Measurements from ENCODE around the gene PODXL2.
A peak's percentile ranks its signal among the peaks of the same experiment; 100 is the strongest.
"Not testable (repeated sequence)": the region's sequence is repeated elsewhere in the genome, so short reads cannot be mapped to it uniquely, and the experiment has no call there.

PODXL2 gene

DNA sequence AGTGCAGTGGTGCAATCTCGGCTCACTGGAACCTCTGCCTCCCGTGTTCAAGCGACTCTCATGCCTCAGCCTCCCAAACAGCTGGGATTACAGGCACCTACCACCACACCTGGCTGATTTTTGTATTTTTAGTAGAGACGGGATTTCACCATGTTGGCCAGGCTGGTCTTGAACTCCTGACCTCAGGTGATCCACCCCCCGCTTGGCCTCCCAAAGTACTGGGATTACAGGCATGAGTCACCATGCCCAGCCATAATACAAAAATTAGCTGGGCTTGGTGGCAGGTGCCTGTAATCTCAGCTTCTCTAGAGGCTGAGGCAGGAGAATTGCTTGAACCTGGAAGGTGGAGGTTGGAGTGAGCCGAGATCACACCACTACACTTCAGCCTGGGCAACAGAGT is 26.0 kb downstream of the PODXL2 start:
- not testable (repeated sequence) for DNase-seq (ENCODE audit: low read depth, low spot score)

DNA sequence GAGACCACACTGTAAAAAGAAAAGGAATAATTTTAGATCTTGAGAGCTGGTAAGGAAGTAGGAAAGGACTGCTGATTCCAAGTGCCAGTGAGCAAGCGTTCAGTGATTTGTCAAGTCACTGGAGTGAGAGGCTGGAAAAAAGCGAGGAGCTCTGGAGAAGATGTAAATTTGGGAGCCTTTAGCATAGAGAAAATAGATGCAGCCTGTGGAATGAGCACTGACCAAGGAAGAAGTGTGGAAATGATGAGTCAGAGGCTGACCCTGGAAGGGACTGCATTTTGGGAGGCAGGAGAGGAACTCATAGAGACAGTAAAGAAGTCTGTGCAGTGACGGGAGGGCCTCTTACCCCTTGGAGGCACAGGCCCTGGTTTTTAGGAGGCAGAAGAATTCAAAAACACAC is 26.7 kb downstream of the PODXL2 start:
- DNase-seq (ENCODE audit: low read depth, low spot score): no peak

DNA sequence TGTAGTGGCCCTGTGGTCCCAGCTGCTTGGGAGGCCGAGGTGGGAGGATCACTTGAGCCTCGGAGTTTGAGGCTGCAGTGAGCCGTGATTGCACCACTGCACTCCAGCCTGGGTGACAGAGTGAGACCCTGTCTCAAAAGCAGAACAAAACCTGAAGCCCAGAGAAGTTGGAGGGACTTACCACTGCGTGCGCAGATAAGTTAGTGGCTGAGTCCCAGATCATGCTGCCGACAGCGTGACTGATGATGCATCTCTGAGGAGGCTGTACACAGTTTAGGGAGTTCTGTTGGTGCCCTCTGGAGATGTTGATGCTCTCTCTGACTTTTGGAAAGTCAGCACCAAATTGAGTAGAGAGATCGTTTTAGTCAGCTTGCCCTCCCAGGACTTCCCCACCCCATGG is 27.9 kb downstream of the PODXL2 start:
- DNase-seq (ENCODE audit: low read depth, low spot score): no peak

DNA sequence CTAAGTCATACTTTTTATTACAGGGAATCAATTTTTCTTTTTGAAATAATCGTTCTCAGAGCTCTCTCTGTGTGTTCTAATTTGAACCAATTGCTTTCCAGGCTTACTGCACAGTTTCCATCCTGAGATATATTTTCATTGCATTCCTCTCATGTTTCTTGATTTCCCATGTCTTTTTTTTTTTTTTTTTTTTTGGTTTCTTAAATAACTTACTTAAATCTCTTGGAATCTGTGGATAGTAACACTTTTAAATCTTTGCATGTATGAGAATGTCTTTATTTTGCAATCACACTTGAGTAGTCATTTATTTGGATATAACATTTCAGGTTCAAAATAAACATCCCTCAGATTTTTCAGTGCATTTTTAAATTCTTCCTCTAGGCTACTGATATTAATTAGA is 29.2 kb downstream of the PODXL2 start:
- no peak for DNase-seq (ENCODE audit: low read depth, low spot score)

DNA sequence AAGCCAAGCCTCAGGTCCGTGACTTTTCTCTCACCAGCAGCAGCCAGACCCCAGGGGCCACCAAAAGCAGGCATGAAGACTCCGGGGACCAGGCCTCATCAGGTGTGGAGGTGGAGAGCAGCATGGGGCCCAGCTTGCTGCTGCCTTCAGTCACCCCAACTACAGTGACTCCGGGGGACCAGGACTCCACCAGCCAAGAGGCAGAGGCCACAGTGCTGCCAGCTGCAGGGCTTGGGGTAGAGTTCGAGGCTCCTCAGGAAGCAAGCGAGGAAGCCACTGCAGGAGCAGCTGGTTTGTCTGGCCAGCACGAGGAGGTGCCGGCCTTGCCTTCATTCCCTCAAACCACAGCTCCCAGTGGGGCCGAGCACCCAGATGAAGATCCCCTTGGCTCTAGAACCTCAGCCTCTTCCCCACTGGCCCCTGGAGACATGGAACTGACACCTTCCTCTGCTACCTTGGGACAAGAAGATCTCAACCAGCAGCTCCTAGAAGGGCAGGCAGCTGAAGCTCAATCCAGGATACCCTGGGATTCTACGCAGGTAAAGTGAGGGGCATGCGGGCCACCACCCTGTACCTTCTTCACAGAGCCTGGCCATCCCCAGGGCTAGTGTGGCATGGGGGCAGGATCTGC is 31.8 kb downstream of the PODXL2 start:
- DNase-seq (ENCODE audit: low read depth, low spot score): no peak

DNA sequence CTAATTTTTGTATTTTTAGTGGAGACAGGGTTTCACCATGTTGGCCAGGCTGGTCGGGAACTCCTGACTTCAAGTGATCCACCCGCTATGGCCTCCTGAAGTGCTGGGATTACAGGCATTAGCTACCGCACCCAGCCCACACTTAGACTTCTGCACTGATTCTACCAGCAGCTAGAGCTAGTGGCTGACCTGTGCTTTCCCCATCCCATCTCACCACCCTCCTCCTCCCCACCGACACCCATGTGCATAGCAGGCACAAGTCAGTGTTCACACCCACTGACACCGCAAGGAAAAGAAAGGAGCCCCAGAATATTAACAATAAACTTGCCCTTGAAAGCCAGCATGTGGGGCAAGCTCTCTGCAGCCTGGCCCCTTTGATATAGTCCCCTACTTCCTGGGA is 32.6 kb downstream of the PODXL2 start:
- DNase-seq (ENCODE audit: low read depth, low spot score): no peak

DNA sequence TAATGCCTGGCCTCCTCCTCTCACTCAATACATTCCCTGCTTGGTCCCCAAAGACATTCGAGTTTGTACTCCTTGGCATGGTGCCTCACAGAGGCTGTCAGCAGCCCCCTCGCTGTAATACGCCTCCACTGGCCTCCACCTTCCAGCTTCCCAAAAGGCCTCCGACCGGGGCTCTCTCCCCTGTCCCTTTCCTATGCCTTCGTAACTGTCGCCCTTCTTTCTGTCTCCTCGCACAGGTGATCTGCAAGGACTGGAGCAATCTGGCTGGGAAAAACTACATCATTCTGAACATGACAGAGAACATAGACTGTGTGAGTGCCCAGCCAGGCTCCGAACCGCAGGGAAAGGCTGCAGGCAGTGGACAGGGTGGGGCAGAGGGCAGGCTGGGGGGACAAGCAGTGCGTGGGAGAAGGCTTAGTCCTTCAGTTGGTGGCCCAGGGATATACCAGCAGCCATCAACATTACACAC is 33.0 kb downstream of the PODXL2 start:
- DNase-seq (ENCODE audit: low read depth, low spot score): no peak

DNA sequence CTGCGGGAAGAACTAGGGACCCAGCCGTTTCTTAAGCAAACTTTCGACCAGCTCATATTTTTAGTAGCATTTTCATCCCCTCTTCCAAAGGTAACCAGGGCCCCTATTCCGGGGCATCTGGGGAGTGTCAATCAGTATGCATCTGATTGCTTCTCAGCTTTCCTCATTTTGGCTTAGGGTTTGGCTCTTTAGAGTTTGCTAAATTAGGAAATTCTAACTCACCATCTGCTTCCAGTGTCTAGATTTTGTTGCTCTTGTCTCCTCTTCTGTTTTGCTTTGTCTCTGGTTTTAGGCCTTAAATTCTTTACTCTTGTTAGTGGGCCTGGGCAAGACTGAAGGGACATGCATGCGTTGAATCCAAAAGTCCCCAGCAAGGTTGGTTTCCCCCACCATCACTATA is 34.2 kb downstream of the PODXL2 start:
- DNase-seq (ENCODE audit: low read depth, low spot score): no peak

DNA sequence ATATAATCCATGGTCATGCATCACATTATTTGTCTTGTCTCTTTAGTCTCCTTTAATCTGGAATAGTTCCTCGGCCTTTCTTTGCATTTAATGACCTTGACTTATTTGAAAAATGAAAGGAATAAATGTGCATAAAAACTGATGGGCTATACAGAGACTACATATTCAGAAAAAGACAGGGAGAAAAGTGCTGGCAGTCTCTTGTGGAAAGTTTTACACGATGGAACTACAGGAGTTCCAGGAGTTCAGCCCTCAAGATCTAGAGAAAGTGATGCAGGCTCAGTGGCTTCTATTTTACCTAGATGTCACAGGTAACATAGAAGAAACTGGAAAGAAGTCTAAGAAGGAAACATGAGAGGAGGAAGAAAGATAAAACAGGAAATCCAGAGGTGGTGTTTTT is 36.2 kb downstream of the PODXL2 start:
- no peak for DNase-seq (ENCODE audit: low read depth, low spot score)

DNA sequence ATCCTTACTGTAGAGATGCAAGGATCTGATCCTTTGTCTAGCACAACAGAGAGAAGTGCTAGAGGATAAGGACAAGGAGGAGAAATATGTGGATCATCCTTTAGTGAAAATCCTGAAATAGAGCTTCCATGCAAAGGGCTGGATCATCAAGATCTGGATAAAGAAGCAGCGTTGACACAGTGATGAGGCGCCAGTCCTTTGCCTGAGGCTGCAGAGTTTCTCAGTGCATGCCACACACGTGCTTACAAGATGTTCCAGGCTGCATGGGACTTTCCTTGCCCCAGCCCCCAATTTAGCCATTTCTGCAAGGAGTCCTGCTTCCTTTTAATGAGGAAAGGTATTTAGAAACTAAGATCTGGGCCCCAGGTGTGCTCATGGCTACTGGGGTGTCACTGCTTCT is 36.6 kb downstream of the PODXL2 start:
- no peak for DNase-seq (ENCODE audit: low read depth, low spot score)

DNA sequence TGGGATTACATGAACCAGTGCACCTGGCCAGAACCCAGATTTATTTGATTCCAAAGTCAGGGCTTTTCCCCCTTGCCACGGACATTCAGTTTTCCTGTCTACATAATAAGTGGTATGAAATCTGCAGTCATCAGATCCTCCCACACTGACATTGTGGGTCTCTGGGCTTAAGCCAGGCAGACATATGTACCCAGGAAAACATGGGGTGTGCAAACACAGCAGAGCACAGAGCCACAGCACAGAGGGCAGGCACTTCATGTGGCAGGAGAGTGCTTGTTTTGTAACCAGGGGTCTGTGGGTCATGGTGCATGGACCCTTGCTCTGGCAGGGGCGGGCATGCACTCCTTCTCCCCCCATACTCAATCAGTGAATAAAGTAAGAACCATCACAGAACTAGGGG is 37.7 kb downstream of the PODXL2 start:
- no peak for DNase-seq (ENCODE audit: low read depth, low spot score)

DNA sequence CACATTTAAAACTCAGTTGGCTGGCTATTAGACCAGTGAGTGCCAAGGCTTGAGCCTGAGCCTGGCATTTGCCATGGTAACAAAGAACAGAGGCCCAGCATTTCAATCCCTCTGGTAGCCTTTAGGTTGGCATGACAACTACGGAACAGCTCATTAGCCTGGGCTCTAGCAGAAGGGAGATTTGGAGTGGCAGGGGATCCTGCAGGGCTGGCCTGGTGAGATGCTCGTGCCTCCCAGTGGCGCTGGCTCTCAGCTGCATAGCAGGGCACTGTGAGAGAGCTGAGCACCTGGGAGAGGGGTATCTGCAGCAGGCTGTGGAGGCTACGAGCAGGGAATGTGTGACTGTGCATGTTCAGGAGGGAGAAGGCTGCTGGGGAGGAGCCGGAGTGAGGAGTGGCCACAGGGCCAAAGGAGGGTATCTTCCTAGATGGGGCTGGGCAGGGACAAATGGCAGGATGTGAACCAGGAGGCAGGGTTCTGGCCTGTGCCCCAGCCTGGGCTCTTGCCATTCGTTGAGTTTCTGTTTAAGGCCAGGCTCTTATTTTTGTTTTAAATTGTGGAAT is 38.2 kb downstream of the PODXL2 start:
- no peak for DNase-seq (ENCODE audit: low read depth, low spot score)

DNA sequence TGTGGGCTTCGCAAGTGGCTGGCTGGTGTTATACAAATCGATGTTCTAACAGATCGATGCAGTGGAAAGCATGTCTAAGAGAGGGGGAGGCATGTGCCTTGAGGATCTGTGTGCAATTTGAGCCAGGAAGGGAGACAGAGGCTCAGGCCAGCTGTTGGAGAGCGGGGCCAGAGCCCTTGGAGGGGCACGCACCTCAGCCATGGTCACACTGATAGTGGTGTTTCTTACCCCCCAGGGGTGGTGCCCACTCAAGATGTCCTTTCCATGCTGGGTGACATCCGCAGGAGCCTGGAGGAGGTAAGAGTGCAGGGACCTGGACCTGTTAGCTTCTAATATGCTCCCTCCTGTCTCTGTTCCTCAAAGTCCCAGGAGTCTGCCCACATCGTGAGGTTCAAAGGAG is 39.9 kb downstream of the PODXL2 start:
- DNase-seq (ENCODE audit: low read depth, low spot score): no peak

DNA sequence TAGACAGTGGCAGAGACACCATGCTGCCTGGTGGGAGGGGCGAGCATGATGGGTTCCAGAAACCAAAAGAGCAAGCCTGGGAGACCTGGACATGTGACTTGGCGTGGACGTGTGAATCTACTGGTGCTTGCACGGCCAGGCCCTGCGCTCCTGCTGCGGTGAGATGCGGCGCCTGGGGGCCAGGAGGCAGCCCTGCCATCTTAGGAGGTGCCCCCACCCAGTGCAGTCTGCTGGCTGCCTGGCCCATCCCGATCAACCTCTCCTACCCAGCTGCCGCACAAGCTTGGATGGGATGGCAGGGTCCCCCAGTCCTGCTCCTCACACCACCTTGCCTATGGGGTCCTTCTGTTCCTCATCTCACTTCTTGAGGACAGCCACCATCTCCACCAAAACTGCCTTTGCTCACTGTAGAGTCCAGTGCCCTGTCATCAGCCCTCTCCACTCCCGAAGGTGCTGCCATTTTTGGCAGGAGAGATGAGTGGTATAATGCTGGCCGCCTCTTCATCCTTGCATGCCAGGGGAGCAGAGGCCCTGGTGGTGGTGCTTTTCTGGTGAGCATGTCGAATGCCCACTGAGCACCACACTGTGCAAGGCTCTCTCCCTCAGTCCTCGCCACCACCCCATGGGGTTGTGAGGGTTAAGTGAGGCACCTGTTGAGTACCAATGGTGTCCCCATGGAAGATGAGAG is 40.7 kb downstream of the PODXL2 start:
- DNase-seq (ENCODE audit: low read depth, low spot score): no peak

DNA sequence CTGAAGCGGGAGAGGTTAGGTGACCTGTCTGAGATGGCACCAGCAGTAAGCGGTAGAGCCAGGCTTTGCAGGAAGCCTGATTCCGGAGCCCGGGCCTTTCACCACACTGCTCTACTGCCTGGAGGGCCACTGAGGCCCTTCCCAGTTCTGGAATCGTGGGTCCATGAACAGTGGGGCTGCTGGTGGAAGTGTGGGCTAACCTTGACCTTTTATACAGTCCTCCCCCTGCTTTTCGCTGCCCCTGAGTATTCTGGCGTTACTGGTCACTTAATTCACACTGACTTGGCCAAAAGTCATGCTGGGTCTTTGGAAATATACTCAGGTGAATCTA is 41.2 kb downstream of the PODXL2 start:
- no peak for DNase-seq (ENCODE audit: low read depth, low spot score)

DNA sequence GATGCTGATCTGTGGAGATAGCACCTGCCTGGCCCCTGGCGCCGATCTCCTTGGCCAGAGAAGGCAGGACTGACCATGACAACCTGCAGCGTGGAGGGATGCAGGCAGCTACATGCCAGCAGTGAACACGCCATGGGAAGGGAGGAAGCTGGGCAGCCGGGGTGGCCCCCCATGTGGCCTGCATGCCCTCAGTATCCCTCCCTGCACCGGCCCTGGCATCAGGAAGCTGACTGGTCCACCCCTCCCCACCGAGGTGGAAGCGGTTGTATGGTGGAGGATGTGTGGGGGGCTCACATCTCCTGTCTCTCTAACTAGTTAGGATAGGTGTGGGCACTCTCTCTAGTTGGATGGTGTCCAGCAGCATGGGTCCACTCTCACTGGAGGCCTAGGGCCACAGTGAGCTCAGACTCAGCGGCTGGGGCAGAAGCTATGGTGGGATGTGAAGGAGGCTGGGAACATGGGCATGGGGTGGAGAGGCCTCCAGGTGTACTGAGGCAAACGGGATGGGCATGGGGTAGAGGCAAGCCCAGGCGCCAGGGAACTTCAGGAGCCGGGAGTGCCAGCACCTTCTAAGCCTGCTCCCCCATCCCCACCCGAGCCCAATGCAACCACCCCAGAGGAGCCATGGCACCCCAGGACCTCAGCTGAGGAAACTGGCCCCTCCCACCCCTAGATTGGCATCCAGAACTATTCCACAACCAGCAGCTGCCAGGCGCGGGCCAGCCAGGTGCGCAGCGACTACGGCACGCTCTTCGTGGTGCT is 42.0 kb downstream of the PODXL2 start:
- DNase-seq (ENCODE audit: low read depth, low spot score): no peak

DNA sequence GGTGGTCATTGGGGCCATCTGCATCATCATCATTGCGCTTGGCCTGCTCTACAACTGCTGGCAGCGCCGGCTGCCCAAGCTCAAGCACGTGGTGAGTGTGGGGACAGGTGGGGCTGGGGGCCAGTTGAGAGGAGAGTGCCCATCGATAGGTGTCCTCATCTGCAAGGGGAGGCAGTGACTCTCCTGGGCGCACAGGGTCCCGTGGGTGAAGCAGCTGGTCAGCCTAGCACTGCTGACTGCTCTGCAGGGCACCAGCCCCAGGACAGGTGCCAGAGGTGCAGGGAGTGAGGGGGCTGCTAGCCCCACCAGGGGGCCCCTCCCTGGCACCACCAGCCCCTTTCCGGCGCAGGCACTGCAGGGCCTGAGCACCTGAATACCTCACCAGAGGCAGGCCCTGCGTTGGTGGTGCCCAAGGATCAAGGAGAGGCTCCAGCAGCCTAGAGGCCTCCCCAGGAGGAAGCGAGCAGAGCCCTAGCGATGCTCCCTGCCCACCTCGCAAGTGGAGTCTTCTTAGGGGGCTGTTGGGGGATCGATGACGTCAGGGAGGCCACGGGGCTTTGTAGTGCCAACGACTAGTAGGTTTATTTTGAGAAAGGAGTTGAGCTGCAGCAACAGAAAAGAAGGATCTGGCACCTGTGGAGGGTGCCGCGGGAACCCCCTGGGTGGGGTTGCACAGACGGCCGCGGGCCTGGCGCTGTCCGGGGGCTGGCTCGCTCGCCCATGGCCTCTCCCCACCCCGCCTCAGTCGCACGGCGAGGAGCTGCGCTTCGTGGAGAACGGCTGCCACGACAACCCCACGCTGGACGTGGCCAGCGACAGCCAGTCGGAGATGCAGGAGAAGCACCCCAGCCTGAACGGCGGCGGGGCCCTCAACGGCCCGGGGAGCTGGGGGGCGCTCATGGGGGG is 42.8 kb downstream of the PODXL2 start:
- no peak for DNase-seq (ENCODE audit: low read depth, low spot score)

DNA sequence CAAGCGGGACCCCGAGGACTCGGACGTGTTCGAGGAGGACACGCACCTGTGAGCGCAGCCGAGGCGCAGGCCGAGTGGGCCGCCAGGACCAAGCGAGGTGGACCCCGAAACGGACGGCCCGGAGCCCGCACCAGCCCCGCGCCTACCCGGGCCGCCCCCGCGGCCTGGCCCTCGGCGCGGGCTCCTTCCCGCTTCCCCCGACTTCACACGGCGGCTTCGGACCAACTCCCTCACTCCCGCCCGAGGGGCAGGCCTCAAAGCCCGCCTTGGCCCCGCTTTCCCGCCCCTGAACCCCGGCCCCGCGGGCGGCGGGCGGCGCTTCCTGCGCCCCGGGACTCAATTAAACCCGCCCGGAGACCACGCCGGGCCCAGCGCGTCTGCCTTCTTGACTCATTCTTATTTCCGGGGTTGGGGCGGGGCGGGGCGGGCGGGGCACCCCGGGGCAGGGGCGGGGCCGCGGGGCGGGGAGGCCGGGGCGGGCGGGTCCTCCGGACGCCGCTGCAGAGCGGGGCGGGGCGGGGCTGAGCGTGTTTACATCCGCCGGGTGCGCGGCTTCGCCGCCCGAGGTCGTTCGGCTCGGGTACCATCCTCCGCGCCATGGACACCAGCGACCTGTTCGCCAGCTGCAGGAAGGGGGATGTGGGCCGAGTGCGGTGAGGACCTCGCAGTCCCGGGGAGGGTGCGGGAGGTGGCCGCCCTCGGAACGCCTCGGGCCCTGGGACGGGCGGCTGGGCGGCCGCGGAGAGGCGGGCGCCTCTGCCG is 43.6 kb downstream of the PODXL2 start, which contains the start of gene ABTB1:
Gene ABTB1, plus strand, starts transcription at position 524 of the 762 bp plus-strand sequence. Its CDS starts 74 bp downstream, at position 598.
- DNase-seq (ENCODE audit: low read depth, low spot score): peak; percentile 64

DNA sequence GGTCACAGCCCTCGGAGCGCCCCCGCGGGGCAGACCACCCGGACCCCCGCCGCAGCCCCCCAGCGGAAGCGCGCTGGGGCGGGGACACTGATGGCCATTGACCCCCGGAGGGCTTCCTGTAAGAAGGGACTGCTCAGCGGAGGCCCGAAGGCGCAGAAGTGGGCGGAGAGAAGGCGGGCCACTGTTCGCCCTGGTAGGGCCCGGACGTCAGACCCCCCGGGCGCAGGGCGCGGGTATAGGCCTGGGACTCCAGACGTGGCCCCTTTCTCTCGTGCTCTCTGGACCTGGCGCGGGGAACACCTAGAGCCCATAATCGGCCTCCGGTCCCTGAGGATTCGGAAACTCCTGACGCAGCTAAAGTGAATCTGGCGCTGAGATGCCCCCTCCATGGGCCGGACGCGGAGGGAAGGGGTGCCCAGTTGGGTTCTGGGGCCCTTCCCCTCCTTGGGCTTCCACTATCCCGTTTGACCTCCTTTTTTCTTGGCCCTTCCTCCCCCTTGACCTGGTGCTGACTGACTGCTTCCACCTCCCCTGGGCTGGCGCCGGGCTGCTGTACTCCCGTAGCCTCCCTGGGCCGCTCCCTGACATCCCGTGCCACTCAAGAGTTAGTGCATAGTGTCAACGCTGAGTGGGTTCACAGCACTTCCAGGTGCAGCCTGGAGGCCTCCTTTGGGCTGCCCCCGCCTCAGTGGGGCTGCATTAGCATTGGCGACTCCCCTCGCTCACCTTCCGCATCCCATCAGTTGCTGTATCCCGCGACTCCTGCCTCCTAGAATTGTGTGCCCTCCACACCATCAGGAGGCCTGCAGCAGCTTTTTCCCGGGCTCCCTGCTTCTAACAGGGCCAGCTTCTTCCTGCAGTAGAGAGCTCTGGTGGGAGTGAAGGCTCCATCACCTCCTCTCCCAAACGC is 44.5 kb downstream of the PODXL2 start:
- DNase-seq (ENCODE audit: low read depth, low spot score): no peak

Data from activated CD4-positive, CD25-positive, alpha-beta regulatory T cell treated with anti-CD3 and anti-CD28 coated beads, Interleukin-2, amount 50 U/mL, for 16 hours (primary cell).